H9 (cell line): ENCODE results near the gene TRMT112. TPM values are rescaled to one million over a fixed set of nuclear protein-coding genes. Genes with fewer than 3 reads are reported as not detected.

ENCODE experiments used
- DNase-seq: peaks from one replicate; pipeline ENCODE4 v3.0.0-alpha.2; 2017
- H2AFZ ChIP-seq: one replicate; pipeline ENCODE4 v1.6.1; 2013; ENCODE audit warnings: mild to moderate bottlenecking, low read length, control low read depth, moderate library complexity
- H2AK5ac ChIP-seq: 2 replicates; pipeline ENCODE4 v1.6.1; 2013; ENCODE audit warnings: low read length, control low read depth, mixed read lengths; ENCODE audit not compliant: insufficient read length
- H2BK120ac ChIP-seq: one replicate; pipeline ENCODE4 v1.6.1; 2013; ENCODE audit warnings: low read depth, mild to moderate bottlenecking, low read length, control low read depth, inconsistent platforms; ENCODE audit not compliant: poor library complexity, severe bottlenecking
- H2BK12ac ChIP-seq: 2 replicates; pipeline ENCODE4 v1.6.1; 2013; ENCODE audit warnings: low read length, control low read depth, mixed read lengths, low read depth; ENCODE audit not compliant: insufficient read length
- H2BK15ac ChIP-seq: 2 replicates; pipeline ENCODE4 v1.6.1; 2013; ENCODE audit warnings: low read depth, low read length, control low read depth
- H2BK20ac ChIP-seq: one replicate; pipeline ENCODE4 v1.6.1; 2013; ENCODE audit warnings: low read depth, mild to moderate bottlenecking, low read length, control low read depth, inconsistent platforms; ENCODE audit not compliant: poor library complexity, severe bottlenecking
- H2BK5ac ChIP-seq: 2 replicates; pipeline ENCODE4 v1.6.1; 2013; ENCODE audit warnings: low read length, control low read depth, mixed read lengths; ENCODE audit not compliant: insufficient read length
- H3K14ac ChIP-seq: 2 replicates; pipeline ENCODE4 v1.6.1; 2013; ENCODE audit warnings: low read length, control low read depth; ENCODE audit not compliant: insufficient read depth
- H3K18ac ChIP-seq: 2 replicates; pipeline ENCODE4 v1.6.1; 2013; ENCODE audit warnings: low read depth, mild to moderate bottlenecking, mixed read lengths, low read length, control low read depth; ENCODE audit not compliant: insufficient read length
- H3K23ac ChIP-seq: 2 replicates; pipeline ENCODE4 v1.6.1; 2013; ENCODE audit warnings: low read length, control low read depth, mixed read lengths, low read depth; ENCODE audit not compliant: insufficient read length
- H3K23me2 ChIP-seq: 2 replicates; pipeline ENCODE4 v1.6.1; 2013; ENCODE audit warnings: low read depth, mild to moderate bottlenecking, mixed read lengths, low read length, control low read depth; ENCODE audit not compliant: insufficient read length, poor library complexity, severe bottlenecking
- H3K27ac ChIP-seq: 2 replicates; pipeline ENCODE4 v1.5.1; 2013; ENCODE audit warnings: low read length, control low read depth, mixed read lengths, low read depth; ENCODE audit not compliant: insufficient read length
- H3K27me3 ChIP-seq: 2 replicates; pipeline ENCODE4 v1.6.1; 2013; ENCODE audit warnings: low read length, control low read depth, inconsistent platforms; ENCODE audit not compliant: insufficient read depth
- H3K4ac ChIP-seq: 2 replicates; pipeline ENCODE4 v1.6.1; 2013; ENCODE audit warnings: low read depth, mild to moderate bottlenecking, control low read depth, inconsistent platforms, low read length, moderate library complexity
- H3K4me1 ChIP-seq: 2 replicates; pipeline ENCODE4 v1.6.1; 2013; ENCODE audit warnings: low read length, control low read depth, inconsistent platforms; ENCODE audit not compliant: insufficient read depth
- H3K4me2 ChIP-seq: 2 replicates; pipeline ENCODE4 v1.6.1; 2013; ENCODE audit warnings: low read length, control low read depth, mixed read lengths; ENCODE audit not compliant: insufficient read length, insufficient read depth
- H3K56ac ChIP-seq: 2 replicates; pipeline ENCODE4 v1.6.1; 2013; ENCODE audit warnings: low read depth, mild to moderate bottlenecking, mixed read lengths, low read length, control low read depth; ENCODE audit not compliant: insufficient read length
- H3K79me1 ChIP-seq: 2 replicates; pipeline ENCODE4 v1.6.1; 2013; ENCODE audit warnings: low read depth, mild to moderate bottlenecking, moderate library complexity, low read length, control low read depth, inconsistent platforms; ENCODE audit not compliant: insufficient read depth, poor library complexity, severe bottlenecking
- H3K79me2 ChIP-seq: 2 replicates; pipeline ENCODE4 v1.6.1; 2013; ENCODE audit warnings: low read length, control low read depth, inconsistent platforms; ENCODE audit not compliant: insufficient read depth
- H3K9ac ChIP-seq: 2 replicates; pipeline ENCODE4 v1.6.1; 2013; ENCODE audit warnings: low read length, control low read depth, mixed read lengths; ENCODE audit not compliant: insufficient read length; ENCODE audit errors: extremely low read depth
- H3K9me3 ChIP-seq: one replicate; pipeline ENCODE4 v1.6.1; 2013; ENCODE audit warnings: low read depth, low read length, inconsistent platforms; ENCODE audit not compliant: control insufficient read depth
- H3T11ph ChIP-seq: one replicate; pipeline ENCODE4 v1.6.1; 2013; ENCODE audit warnings: mild to moderate bottlenecking, low read length, control low read depth, inconsistent platforms
- H4K20me1 ChIP-seq: one replicate; pipeline ENCODE4 v1.6.1; 2013; ENCODE audit not compliant: control insufficient read depth, insufficient read length, insufficient read depth
- H4K5ac ChIP-seq: 2 replicates; pipeline ENCODE4 v1.6.1; 2013; ENCODE audit warnings: low read depth, mild to moderate bottlenecking, mixed read lengths, low read length, control low read depth; ENCODE audit not compliant: insufficient read length
- H4K8ac ChIP-seq: replicated peaks from 2 replicates; pipeline ENCODE4 v1.6.1; 2013; ENCODE audit warnings: low read length, control low read depth, mixed read lengths, low read depth; ENCODE audit not compliant: insufficient read length
- H4K91ac ChIP-seq: 2 replicates; pipeline ENCODE4 v1.6.1; 2013; ENCODE audit warnings: low read depth, mild to moderate bottlenecking, moderate library complexity, mixed read lengths, low read length, control low read depth; ENCODE audit not compliant: insufficient read length
- H3K27ac Mint-ChIP-seq, 3 experiments: 2 replicates in 2 of 3; 3 replicates in 1 of 3; pipeline ENCODE4 v1.8.0; 2020 to 2021; ENCODE audit warnings: mixed read lengths in 3 of 3, mild to moderate bottlenecking in 1 of 3, moderate library complexity in 1 of 3
- H3K27me3 Mint-ChIP-seq: 2 replicates; pipeline ENCODE4 v1.8.0; 2021; ENCODE audit warnings: low read depth, mild to moderate bottlenecking, moderate library complexity, mixed read lengths
- H3K36me3 Mint-ChIP-seq, 3 experiments: 2 replicates in 2 of 3; 3 replicates in 1 of 3; pipeline ENCODE4 v1.8.0; 2020 to 2021; ENCODE audit warnings: low read depth in 3 of 3, mixed read lengths in 3 of 3; ENCODE audit not compliant: insufficient read depth in 1 of 3
- H3K4me1 Mint-ChIP-seq, 2 experiments: 2 replicates each; pipeline ENCODE4 v1.8.0; 2020; ENCODE audit warnings: mixed read lengths in 2 of 2
- H3K4me3 Mint-ChIP-seq, 2 experiments: 2 replicates in 1 of 2; 3 replicates in 1 of 2; pipeline ENCODE4 v1.8.0; 2020 to 2021; ENCODE audit warnings: mild to moderate bottlenecking in 2 of 2, mixed read lengths in 2 of 2, moderate library complexity in 1 of 2
- H3K9me3 Mint-ChIP-seq, 2 experiments: 2 replicates in 1 of 2; 3 replicates in 1 of 2; pipeline ENCODE4 v1.8.0; 2020; ENCODE audit warnings: mild to moderate bottlenecking in 2 of 2, mixed read lengths in 2 of 2, moderate library complexity in 1 of 2
- WGBS: extraction: QIAGEN DNeasy Blood & Tissue Kit; methylation state at CpG from one replicate; pipeline ENCODE4 v1.1.7; 2013; ENCODE audit warnings: missing lambda C conversion rate, low lambda C conversion rate, mixed read lengths; ENCODE audit not compliant: insufficient read length; ENCODE audit errors: extremely low coverage; 5-methylcytosine and 5-hydroxymethylcytosine counted together
- total RNA-seq: library from RNA; stranded (reverse); gene quantifications from 2 replicates; pipeline ENCODE4 v1.2.1, GENCODE V29; 2021
- TF ChIP-seq, protein P1 (sequence below): fragments of 200-600 bp; sonication (generic); conservative IDR thresholded peaks from 3 replicates; pipeline ENCODE4 v1.8.0; 2021; ENCODE audit warnings: antibody characterized with exemption, mild to moderate bottlenecking

TRMT112 gene
- total RNA-seq, 1 experiment from 2014 or later, result 315 TPM

DNA sequence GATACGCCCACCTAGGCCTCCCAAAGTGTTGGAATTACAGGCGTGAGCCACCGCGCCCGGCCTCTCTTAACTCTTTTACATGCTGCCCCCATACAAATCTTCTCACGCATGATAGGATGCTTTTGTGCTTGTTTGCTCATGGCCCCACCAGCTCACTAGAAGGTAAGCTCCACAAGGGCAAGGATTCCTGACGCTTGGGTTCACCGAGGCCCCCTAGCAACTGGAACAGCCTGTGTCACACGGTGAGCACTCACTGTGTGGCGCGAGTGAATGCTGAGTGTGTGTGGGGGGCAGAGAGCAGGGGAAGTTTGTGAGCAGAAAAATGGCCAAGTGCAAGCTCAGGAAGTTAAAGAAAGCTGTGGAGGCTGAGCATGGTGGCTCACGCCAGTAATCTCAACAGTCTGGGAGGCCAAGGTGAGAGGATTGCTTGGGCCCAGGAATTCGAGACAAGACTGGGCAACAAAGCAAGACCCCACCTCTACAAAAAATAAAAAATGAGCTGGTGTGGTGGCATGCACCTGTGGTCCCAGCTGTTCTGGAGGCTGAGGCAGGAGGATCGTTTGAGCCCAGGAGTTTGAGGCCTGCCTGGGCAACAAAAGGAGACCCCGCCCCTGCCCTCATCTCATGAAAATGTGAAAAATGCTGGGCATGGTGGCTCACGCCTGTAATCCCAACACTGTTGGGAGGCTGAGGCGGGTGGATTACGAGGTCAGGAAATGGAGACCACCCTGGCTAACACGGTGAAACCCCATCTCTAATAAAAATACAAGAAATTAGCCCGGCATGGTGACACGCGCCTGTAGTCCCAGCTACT lies 35.2 kb downstream of the TRMT112 start:
- DNase-seq, result no peak
- H4K91ac ChIP-seq, result no peak overlapping the region
- no peak overlapping the region for H3K14ac ChIP-seq
- H3T11ph ChIP-seq, result no peak overlapping the region
- H3K23ac ChIP-seq, result no peak overlapping the region
- H3K4me2 ChIP-seq, result no peak overlapping the region
- no peak overlapping the region for H3K27ac ChIP-seq
- H3K79me2 ChIP-seq, result no peaks in the 10 kb centered on the region
- no peak overlapping the region for H2BK120ac ChIP-seq
- H2BK5ac ChIP-seq, result no peak overlapping the region
- Mint-ChIP-seq H3K36me3 (peaks cover 0 to 24% (median 21%) of the 10 kb centered on the region in 3 experiments; a peak in 6 of 7 replicates), H3K27ac (no peak overlapping the region), H3K4me3 (no peak overlapping the region), H3K27me3 (peaks cover 5% of the 10 kb centered on the region), H3K9me3 (no peaks in the 10 kb centered on the region; a peak in 1 of 5 replicates), H3K4me1 (peaks cover 8 to 12% of the 10 kb centered on the region in 2 experiments)
- no peak overlapping the region for H3K56ac ChIP-seq
- H3K4me1 ChIP-seq, result no peaks in the 10 kb centered on the region
- no peaks in the 10 kb centered on the region for H4K20me1 ChIP-seq
- no peak overlapping the region for H2AK5ac ChIP-seq
- no peak overlapping the region for H3K9ac ChIP-seq
- H2AFZ ChIP-seq, result no peak overlapping the region
- no peak overlapping the region for H3K4ac ChIP-seq
- no CpG with 5 or more reads among the region's 22 CpGs for WGBS
- H3K23me2 ChIP-seq, result peaks cover 15% of the 10 kb centered on the region
- TF ChIP-seq, protein P1, sequence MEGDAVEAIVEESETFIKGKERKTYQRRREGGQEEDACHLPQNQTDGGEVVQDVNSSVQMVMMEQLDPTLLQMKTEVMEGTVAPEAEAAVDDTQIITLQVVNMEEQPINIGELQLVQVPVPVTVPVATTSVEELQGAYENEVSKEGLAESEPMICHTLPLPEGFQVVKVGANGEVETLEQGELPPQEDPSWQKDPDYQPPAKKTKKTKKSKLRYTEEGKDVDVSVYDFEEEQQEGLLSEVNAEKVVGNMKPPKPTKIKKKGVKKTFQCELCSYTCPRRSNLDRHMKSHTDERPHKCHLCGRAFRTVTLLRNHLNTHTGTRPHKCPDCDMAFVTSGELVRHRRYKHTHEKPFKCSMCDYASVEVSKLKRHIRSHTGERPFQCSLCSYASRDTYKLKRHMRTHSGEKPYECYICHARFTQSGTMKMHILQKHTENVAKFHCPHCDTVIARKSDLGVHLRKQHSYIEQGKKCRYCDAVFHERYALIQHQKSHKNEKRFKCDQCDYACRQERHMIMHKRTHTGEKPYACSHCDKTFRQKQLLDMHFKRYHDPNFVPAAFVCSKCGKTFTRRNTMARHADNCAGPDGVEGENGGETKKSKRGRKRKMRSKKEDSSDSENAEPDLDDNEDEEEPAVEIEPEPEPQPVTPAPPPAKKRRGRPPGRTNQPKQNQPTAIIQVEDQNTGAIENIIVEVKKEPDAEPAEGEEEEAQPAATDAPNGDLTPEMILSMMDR, result no peak
- H2BK12ac ChIP-seq, result no peak overlapping the region
- no peak overlapping the region for H2BK15ac ChIP-seq
- H3K18ac ChIP-seq, result no peak overlapping the region
- no peak overlapping the region for H4K5ac ChIP-seq
- H3K79me1 ChIP-seq, result no peaks in the 10 kb centered on the region
- H4K8ac ChIP-seq, result no peak overlapping the region
- no peaks in the 10 kb centered on the region for H3K27me3 ChIP-seq
- no peaks in the 10 kb centered on the region for H3K9me3 ChIP-seq
- no peak overlapping the region for H2BK20ac ChIP-seq
